PFSK-1 (cell line): Measurements from ENCODE around the gene DHRS12.

Experiments
- POLR2AphosphoS5 ChIP-seq: IDR thresholded peaks from 2 replicates; pipeline ENCODE4 v1.6.1; 2012; ENCODE audit warnings: low read depth, mild to moderate bottlenecking, control low read depth, low read length, moderate library complexity
- REST ChIP-seq, 2 experiments: IDR thresholded peaks; 2 replicates each; pipeline versions ENCODE4 v1.6.1 to v1.8.0; 2011 to 2012; ENCODE audit warnings: low read depth in 2 of 2, low read length in 2 of 2, control low read depth in 1 of 2, inconsistent platforms in 1 of 2, mild to moderate bottlenecking in 1 of 2, moderate library complexity in 1 of 2; ENCODE audit not compliant: insufficient read depth in 1 of 2
- SIN3A ChIP-seq: IDR thresholded peaks from 2 replicates; pipeline ENCODE4 v1.6.1; 2012; ENCODE audit warnings: mild to moderate bottlenecking, low read length, moderate library complexity, borderline replicate concordance; ENCODE audit not compliant: insufficient read depth
- TAF1 ChIP-seq: IDR thresholded peaks from 2 replicates; pipeline ENCODE4 v1.6.1; 2012; ENCODE audit warnings: low read length, control low read depth, borderline replicate concordance; ENCODE audit not compliant: insufficient read depth

DNA sequence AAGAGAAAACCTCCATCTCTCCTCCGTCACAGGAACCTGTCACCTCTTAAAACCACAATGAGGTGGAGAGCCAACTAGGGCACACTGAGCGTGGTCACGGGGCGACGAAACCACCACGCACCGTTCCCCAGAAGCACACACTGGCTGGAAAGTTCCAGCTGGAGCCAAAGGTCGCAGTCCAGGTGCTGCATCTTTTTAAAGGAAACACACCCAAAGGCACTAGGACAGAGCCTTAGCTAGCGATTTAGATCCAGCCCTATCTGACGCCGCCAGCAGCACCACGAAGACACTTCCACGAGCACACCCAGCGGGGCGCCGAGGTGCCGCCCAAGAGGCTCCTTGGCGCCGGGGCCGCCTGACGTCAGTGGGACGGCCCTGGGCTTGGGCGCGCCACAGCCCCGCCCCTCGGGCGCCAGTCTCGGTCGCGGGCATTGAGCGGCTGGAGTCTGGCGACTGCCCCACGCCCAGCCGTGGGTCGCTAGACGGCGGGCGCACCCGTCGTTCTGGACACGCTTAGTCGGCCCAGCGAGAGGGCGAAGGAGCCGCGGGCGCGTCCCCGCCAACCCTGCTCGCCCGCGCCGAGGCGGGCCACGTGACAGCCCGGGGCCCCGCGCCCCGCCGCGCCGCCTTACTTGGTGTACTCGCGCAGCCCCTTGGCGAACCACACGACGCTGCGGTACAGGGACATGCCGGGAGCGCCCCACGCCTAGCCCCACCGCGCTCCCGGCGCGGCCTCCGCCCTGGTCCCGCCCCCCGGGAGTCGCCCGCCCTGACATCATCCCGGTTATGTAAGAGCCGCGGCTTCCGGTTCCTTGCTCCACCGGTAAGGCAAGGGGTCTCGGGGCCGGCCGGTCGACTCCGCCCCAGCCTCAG is at the start of gene DHRS12:
- TF ChIP-seq REST (IDR thresholded peaks at IDR 0.05; ENCODE audit: insufficient read depth in 1 of 2, low read depth in 2 of 2, low read length in 2 of 2): no peak
- no peak for TF ChIP-seq SIN3A
- TF ChIP-seq POLR2AphosphoS5: 0 out of 2 replicates have a peak, but pooled peaks have one; percentile 51
- TF ChIP-seq TAF1: no peak
